Mesothelial cell of epicardium (in vitro differentiated cells): ENCODE measurements around the gene RAPGEF1. TPM values are rescaled to one million over a fixed set of nuclear protein-coding genes. Genes with fewer than 3 reads are reported as not detected.

Experiments
- DNase-seq, 2 experiments: peaks; one replicate each; pipeline ENCODE4 v3.0.0; 2021; ENCODE audit warnings: low spot score in 2 of 2; ENCODE audit not compliant: unreplicated experiment in 2 of 2
- H3K27ac Mint-ChIP-seq: 2 replicates; pipeline ENCODE4 v1.8.0; 2021; ENCODE audit warnings: mixed read lengths
- H3K27me3 Mint-ChIP-seq: 2 replicates; pipeline ENCODE4 v1.8.0; 2021; ENCODE audit warnings: low read depth, mixed read lengths
- H3K36me3 Mint-ChIP-seq: 2 replicates; pipeline ENCODE4 v1.8.0; 2021; ENCODE audit warnings: mixed read lengths
- H3K4me1 Mint-ChIP-seq: 2 replicates; pipeline ENCODE4 v1.8.0; 2021; ENCODE audit warnings: mixed read lengths
- H3K4me3 Mint-ChIP-seq: 2 replicates; pipeline ENCODE4 v1.8.0; 2021; ENCODE audit warnings: mild to moderate bottlenecking, moderate library complexity, mixed read lengths
- H3K9me3 Mint-ChIP-seq: 2 replicates; pipeline ENCODE4 v1.8.0; 2021; ENCODE audit warnings: mixed read lengths
- CTCF ChIP-seq: fragments of 200-600 bp; sonication (generic); IDR thresholded peaks from one replicate; pipeline ENCODE4 v1.5.0; 2021; ENCODE audit warnings: antibody characterized with exemption; ENCODE audit not compliant: unreplicated experiment
- total RNA-seq: library from RNA; stranded (reverse); gene quantifications from 3 replicates; pipeline ENCODE4 v1.2.1, GENCODE V29; 2021

The RAPGEF1 gene
- total RNA-seq, 1 donor from 2014 or later: 50.4 TPM

- Mint-ChIP-seq H3K4me3 (no peak overlapping the region), H3K27me3 (no peaks in the 10 kb centered on the region), H3K27ac (no peak overlapping the region), H3K9me3 (no peaks in the 10 kb centered on the region), H3K36me3 (peaks cover 6% of the 10 kb centered on the region), H3K4me1 (no peaks in the 10 kb centered on the region)
- no peak for TF ChIP-seq CTCF
- DNase-seq: no peak
Observed at GRCh38 chr9:131627648-131628458, 112.0 kb downstream of the RAPGEF1 start.

- Mint-ChIP-seq H3K27me3 (no peaks in the 10 kb centered on the region), H3K27ac (no peak overlapping the region), H3K4me1 (no peaks in the 10 kb centered on the region), H3K9me3 (no peaks in the 10 kb centered on the region), H3K36me3 (peaks cover 4% of the 10 kb centered on the region), H3K4me3 (no peak overlapping the region)
- no peak for DNase-seq
- TF ChIP-seq CTCF: no peak
Observed at GRCh38 chr9:131627326-131627647, 112.6 kb downstream of the RAPGEF1 start.

GRCh38 chr9:131625790-131626670, 113.8 kb downstream of the RAPGEF1 start:
- no peak for TF ChIP-seq CTCF
- Mint-ChIP-seq H3K4me3 (no peak overlapping the region), H3K27ac (no peak overlapping the region), H3K36me3 (peaks cover 14% of the 10 kb centered on the region), H3K9me3 (no peaks in the 10 kb centered on the region), H3K27me3 (no peaks in the 10 kb centered on the region), H3K4me1 (no peaks in the 10 kb centered on the region)
- no peak for DNase-seq

GRCh38 chr9:131625508-131625787, 114.4 kb downstream of the RAPGEF1 start:
- Mint-ChIP-seq H3K36me3 (peaks cover 13% of the 10 kb centered on the region), H3K4me3 (no peak overlapping the region), H3K9me3 (no peaks in the 10 kb centered on the region), H3K27ac (no peak overlapping the region), H3K4me1 (no peaks in the 10 kb centered on the region), H3K27me3 (no peaks in the 10 kb centered on the region)
- no peak for TF ChIP-seq CTCF
- DNase-seq: no peak

GRCh38 chr9:131624636-131625507, 115.0 kb downstream of the RAPGEF1 start:
- H3K9me3 Mint-ChIP-seq: no peaks in the 10 kb centered on the region
- H3K27me3 Mint-ChIP-seq: no peaks in the 10 kb centered on the region
- no peak overlapping the region for H3K4me3 Mint-ChIP-seq
- H3K36me3 Mint-ChIP-seq: peaks cover 15% of the 10 kb centered on the region
- no peak for DNase-seq
- no peak for TF ChIP-seq CTCF
- H3K27ac Mint-ChIP-seq: no peak overlapping the region
- no peaks in the 10 kb centered on the region for H3K4me1 Mint-ChIP-seq
